AG04449 (cell line): ENCODE results near the gene ERICH4.

Experiments
- CTCF ChIA-PET: fragments of 350-600 bp; formaldehyde crosslinking; extraction: SDS; loops from one replicate; lab custom pipeline; 2021; ENCODE audit warnings: antibody characterized with exemption; lab: Yijun Ruan, JAX
- POLR2A ChIA-PET: fragments of 400-600, 350-600 bp; formaldehyde crosslinking; extraction: SDS; loops from one replicate; lab custom pipeline; 2020; ENCODE audit warnings: antibody characterized with exemption, inconsistent platforms; lab: Yijun Ruan, JAX
- DNase-seq: peaks from one replicate; pipeline ENCODE4 v3.0.0-alpha.2; 2010; ENCODE audit warnings: low read depth, low spot score
- H3K4me3 ChIP-seq: 2 replicates; pipeline ENCODE4 v1.5.1; 2011; ENCODE audit warnings: low read depth, mild to moderate bottlenecking, control low read depth, low read length
- CTCF ChIP-seq: IDR thresholded peaks from one replicate; pipeline ENCODE4 v1.5.1; 2011; ENCODE audit warnings: mild to moderate bottlenecking, moderate library complexity, low read length, control low read depth, inconsistent platforms; ENCODE audit not compliant: insufficient read depth; ENCODE audit errors: missing control alignments

The ERICH4 gene

GRCh38 chr19:41447732-41448332 is 4.9 kb downstream of the ERICH4 start:
- ChIA-PET CTCF (interaction anchor here (0.7 to 11.4 kb wide), 9 partner anchors 7 to 149 kb away, joined by 3 to 255 read pairs (median 21); partner anchors contain the start of genes CEACAM21, DMAC2 and ERICH4), POLR2A (no interaction called here)
- no peak for TF ChIP-seq CTCF
- no peak overlapping the region for H3K4me3 ChIP-seq
- no peak for DNase-seq

- POLR2A ChIA-PET, result interaction anchor here (0.7 kb wide), 1 partner anchor 12 kb away, joined by 3 read pairs; no protein-coding TSS in a partner anchor
- peak overlapping the region; percentile 43 for H3K4me3 ChIP-seq
- CTCF ChIA-PET, result interaction anchor here (0.6 to 11.4 kb wide), 27 partner anchors 8 to 1339 kb away, joined by 3 to 255 read pairs (median 5); partner anchors contain the start of genes CEACAM21, DMAC2 and ERICH4
- TF ChIP-seq CTCF, result peak; percentile 99
- DNase-seq, result no peak
These were observed 6.3 kb downstream of the ERICH4 start for GRCh38 chr19:41449079-41449864.

GRCh38 chr19:41449865-41450178 is 6.9 kb downstream of the ERICH4 start:
- no peak for DNase-seq
- ChIA-PET CTCF (interaction anchor here (1.0 to 11.4 kb wide), 18 partner anchors 8 to 149 kb away, joined by 3 to 255 read pairs (median 10); partner anchors contain the start of genes CEACAM21, DMAC2 and ERICH4), POLR2A (no interaction called here)
- no peak overlapping the region for H3K4me3 ChIP-seq
- TF ChIP-seq CTCF, result no peak

- H3K4me3 ChIP-seq, result no peak overlapping the region
- CTCF ChIA-PET, result interaction anchor here (1.1 to 11.4 kb wide), 3 partner anchors 12 to 117 kb away, joined by 3 to 255 read pairs (median 69); partner anchors contain the start of genes CEACAM21, DMAC2 and ERICH4
- TF ChIP-seq CTCF, result no peak
- DNase-seq, result no peak
- POLR2A ChIA-PET, result no interaction called here
These were observed 9.8 kb downstream of the ERICH4 start for GRCh38 chr19:41452584-41453275.

- H3K4me3 ChIP-seq, result no peak overlapping the region
- ChIA-PET CTCF (interaction anchor here (0.6 to 3.4 kb wide), 9 partner anchors 7 to 339 kb away, joined by 3 to 21 read pairs (median 4); partner anchors contain the start of gene ERICH4), POLR2A (no interaction called here)
- DNase-seq, result no peak
- no peak for TF ChIP-seq CTCF
These were observed 13.0 kb downstream of the ERICH4 start for GRCh38 chr19:41455936-41456335.
